ENCODE measurements around the gene CPLX3. TPM values are rescaled to one million over a fixed set of nuclear protein-coding genes. Genes with fewer than 3 reads are reported as not detected.

The CPLX3 gene
- total and polyA plus RNA-seq, 2 of the 8 experiments (the other 6 are each of a cell fraction or from before 2014, with no cell fraction given): 0.17 TPM; not detected in 1

DNA sequence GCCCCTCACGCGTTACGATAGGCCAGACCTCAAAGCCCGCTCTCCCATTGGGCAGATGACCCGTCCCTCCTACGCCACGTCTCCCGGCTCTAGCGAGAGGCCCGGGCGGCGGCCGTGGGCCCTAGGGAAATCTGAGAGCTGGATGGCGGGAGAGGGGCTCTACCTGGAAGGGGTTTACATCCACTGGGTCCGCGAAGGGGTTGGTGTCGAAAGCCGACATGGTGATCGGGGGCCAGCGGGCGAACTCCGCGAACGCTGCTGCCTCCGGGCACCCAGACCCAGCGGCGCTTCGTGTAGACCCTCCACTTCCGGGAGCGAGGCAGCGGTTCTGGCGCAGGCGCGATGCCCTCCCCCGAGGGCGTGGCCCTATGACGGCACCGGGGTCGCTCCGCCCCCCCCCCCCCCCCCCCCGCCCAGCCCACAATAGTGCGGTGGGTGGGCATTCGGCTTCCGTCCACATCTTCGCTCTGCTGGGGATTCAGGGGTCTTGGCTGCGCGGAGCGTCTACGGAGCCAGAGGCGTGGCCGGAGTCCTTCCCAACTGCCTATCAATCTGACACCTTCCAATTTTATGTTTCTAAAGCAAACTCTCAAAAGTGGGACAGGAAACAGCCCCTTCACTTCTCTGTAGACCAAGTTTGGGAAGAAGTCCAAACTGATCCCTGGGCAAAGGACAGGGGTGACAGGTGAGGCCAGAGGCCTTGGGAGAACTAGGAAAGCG, 46.8 kb downstream of the CPLX3 start, which contains the start of gene SCAMP2 (continued):
- TF ChIP-seq EP300 (IDR thresholded peaks at IDR 0.05; ENCODE audit: borderline replicate concordance in 1 of 2, low read depth in 2 of 2, low read length in 2 of 2): no peak
- TF ChIP-seq MAFK (IDR thresholded peaks at IDR 0.05; ENCODE audit: low read depth, low read length): no peak
- TF ChIP-seq POU5F1 (IDR thresholded peaks at IDR 0.05; ENCODE audit: low read depth, low read length): no peak
- no peak for TF ChIP-seq RXRA (IDR thresholded peaks at IDR 0.05; ENCODE audit: insufficient read depth, low read depth, low read length)
- TF ChIP-seq SAP30 (IDR thresholded peaks at IDR 0.05; ENCODE audit: insufficient read depth, insufficient replicate concordance, low read length): no peak
- TF ChIP-seq, protein P1, sequence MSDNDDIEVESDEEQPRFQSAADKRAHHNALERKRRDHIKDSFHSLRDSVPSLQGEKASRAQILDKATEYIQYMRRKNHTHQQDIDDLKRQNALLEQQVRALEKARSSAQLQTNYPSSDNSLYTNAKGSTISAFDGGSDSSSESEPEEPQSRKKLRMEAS (IDR thresholded peaks at IDR 0.05): no peak; the same call in 1 of the 2 replicates
- no peak for TF ChIP-seq SUZ12 (IDR thresholded peaks at IDR 0.05; ENCODE audit: low read length)
- no peak for TF ChIP-seq GABPA (IDR thresholded peaks at IDR 0.05; ENCODE audit: borderline replicate concordance, insufficient read depth, low read length)
- TF ChIP-seq PHF8 (conservative IDR thresholded peaks at IDR 0.05; ENCODE audit: low read depth, low read length): peak; percentile 99
- TF ChIP-seq RFX5 (IDR thresholded peaks at IDR 0.05; ENCODE audit: borderline replicate concordance, low read depth, low read length): no peak
- peak; percentile 70 for TF ChIP-seq CREB1 (IDR thresholded peaks at IDR 0.05)
- TF ChIP-seq NANOG (IDR thresholded peaks at IDR 0.05; ENCODE audit: insufficient read depth, low read depth, low read length, poor library complexity, severe bottlenecking): no peak
- TF ChIP-seq KDM1A (IDR thresholded peaks at IDR 0.05; ENCODE audit: borderline replicate concordance, low read length): no peak
- TF ChIP-seq HDAC2 (IDR thresholded peaks at IDR 0.05; ENCODE audit: borderline replicate concordance in 1 of 2, low read depth in 2 of 2, low read length in 2 of 2): no peak
- TF ChIP-seq SP1 (IDR thresholded peaks at IDR 0.05; ENCODE audit: low read depth, low read length): peak; percentile 95
- TF ChIP-seq EGR1 (IDR thresholded peaks at IDR 0.05; ENCODE audit: borderline replicate concordance, low read depth, low read length): no peak
- peak; percentile 93 for TF ChIP-seq KDM4A (IDR thresholded peaks at IDR 0.05; ENCODE audit: low read depth, low read length, severe bottlenecking)
- TF ChIP-seq JUND (IDR thresholded peaks at IDR 0.05; ENCODE audit: low read length): no peak; the same call in 1 of the 2 replicates
- TF ChIP-seq BACH1 (IDR thresholded peaks at IDR 0.05; ENCODE audit: low read length): no peak
- no peak for TF ChIP-seq SIRT6 (IDR thresholded peaks at IDR 0.05; ENCODE audit: low read length)
- peak; percentile 78 for TF ChIP-seq CHD2 (IDR thresholded peaks at IDR 0.05; ENCODE audit: low read length)
- TF ChIP-seq ASH2L (IDR thresholded peaks at IDR 0.05; ENCODE audit: low read length): peak; percentile 94
- 0 out of 2 replicates have a peak, but pooled peaks have one; percentile 66 for TF ChIP-seq TAF1 (IDR thresholded peaks at IDR 0.05; ENCODE audit: low read depth, low read length)

Data from H1 (cell line).